Renal cortex interstitium (tissue), 11 donors: ENCODE measurements around the gene TRA2A. TPM values are rescaled to one million over a fixed set of nuclear protein-coding genes. Genes with fewer than 3 reads are reported as not detected.

Experiments used
- DNase-seq, 11 donors: peaks; one replicate each; pipeline ENCODE4 v3.0.0-alpha.2; 2013; ENCODE audit warnings: low read depth in 9 of 11, low spot score in 4 of 11; ENCODE audit errors: extremely low read depth in 1 of 11
- polyA plus RNA-seq, 3 donors: library from polyadenylated mRNA; unstranded; fragments of 120-200 nt; gene quantifications; one replicate each; pipeline ENCODE4 v1.2.1, GENCODE V29; 2013; ENCODE audit not compliant: insufficient read length in 3 of 3

Gene TRA2A
- polyA plus RNA-seq, 3 donors: 178 to 248 (median 209) TPM

GRCh38 chr7:23454881-23455526 is 76.8 kb downstream of the TRA2A start:
- no peak for DNase-seq

Other genes with a start within 250 kb of the TRA2A start
- gene MALSU1, start 232.6 kb downstream of the TRA2A start, polyA plus RNA-seq: 10 to 100 TPM; 51.1 to 55.6 (median 52.9) TPM
- gene IGF2BP3, start 61.5 kb downstream of the TRA2A start, polyA plus RNA-seq: 10 to 100 TPM; 62.2 to 79.2 (median 66.8) TPM
- 10 to 100 TPM; 14.4 to 17.2 (median 16.6) TPM for gene CCDC126, start 65.4 kb upstream of the TRA2A start, polyA plus RNA-seq
- gene FAM221A, start 148.2 kb upstream of the TRA2A start, polyA plus RNA-seq: 10 to 100 TPM; 12.8 to 29.0 (median 20.2) TPM
- 1 to 10 TPM in 1 of 3 donors, under 1 TPM in 2; 0.72 to 1.4 (median 0.81) TPM for gene STK31, start 178.2 kb upstream of the TRA2A start, polyA plus RNA-seq